T-helper 1 cell treated with Interleukin-12 subunit alpha and Interleukin-12 subunit beta and Interleukin-4 antibody, amounts not matched to agents 30 ng/mL and 1 ng/mL, for 36 hours (primary cell): ENCODE measurements around the gene APBA2. TPM values are rescaled to one million over a fixed set of nuclear protein-coding genes. Genes with fewer than 3 reads are reported as not detected.

Source experiments
- intact Hi-C: fragments of 100-400 bp; cut with micrococcal nuclease; formaldehyde crosslinking; loops from one replicate; pipeline ENCODE4 v1.15.1; 2024
- total RNA-seq: library from RNA; stranded (reverse); gene quantifications from 2 replicates; pipeline ENCODE4 v1.2.3, GENCODE V29; 2022

The APBA2 gene
- total RNA-seq, 1 donor from 2014 or later: 4.4 TPM

DNA sequence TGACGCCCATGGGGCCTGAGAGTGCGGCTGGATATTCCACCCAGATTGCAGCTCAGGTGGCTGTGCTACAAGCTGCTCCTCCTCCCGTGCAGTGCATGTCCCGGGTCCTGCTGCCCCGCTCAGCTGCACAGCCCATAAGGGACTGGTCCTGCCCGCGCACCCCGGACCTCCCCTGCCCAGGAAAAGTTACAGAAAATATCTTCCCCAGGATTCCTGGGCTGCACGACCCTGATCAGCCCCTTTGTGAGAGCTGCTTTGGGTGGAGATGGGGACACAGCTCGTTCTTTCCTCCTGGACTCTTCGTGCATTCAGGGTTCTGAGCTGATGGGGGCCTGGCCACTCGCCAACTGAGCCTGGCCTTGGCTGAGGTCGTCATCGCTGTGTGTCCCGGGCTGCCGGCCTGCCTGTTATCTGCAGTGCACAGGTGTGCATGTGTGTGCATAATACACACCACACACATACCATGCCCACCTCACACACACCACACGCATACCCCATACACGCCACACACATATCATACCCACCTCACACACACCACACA, 28.8 kb downstream of the APBA2 start:
- intact Hi-C loops: no loop called here

DNA sequence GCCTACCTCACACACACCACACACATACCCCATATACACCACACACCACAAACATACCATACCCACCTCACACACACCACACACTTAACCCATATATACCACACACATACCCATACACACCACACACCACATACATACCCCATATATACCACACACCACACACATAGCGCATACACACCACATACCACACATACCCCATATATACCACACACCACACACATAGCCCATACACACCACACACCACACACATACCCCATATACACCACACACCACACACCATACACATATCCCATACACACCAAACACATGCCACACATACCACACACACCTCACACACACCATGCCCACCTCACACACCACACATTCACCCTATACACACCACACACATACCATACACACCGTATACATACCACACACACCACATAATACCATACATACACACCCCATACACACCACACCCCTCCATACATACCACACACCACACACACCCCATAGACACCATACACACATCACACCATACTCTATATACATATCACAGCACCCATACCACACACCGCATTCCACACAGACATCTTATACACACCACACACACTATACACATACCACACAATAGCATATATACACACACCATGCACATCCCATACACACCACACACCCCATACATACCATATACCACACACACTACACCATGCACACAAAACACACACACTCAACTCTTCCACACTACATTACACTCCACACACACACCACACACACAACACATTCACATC, 29.5 kb downstream of the APBA2 start:
- intact Hi-C loops: no loop called here

DNA sequence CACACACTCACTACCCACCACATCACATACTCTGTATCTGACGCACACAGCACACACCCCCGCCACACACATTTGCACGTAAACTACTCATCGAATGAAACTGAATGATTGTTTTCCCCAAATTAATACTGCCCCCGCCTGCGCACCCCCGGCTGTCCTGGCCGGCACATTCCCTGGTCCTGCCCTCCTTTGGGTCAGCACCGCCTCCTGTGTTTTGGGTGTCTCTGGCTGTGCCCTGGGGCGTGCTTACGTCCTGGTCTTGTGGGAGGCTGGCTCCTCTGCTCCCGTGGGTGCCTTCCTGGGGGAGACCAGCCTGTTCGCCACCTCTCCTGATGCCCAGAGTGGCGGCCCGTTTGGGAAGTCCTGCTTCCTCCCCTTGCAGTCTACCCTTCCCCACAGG, 30.2 kb downstream of the APBA2 start:
- intact Hi-C loops: no loop called here

GRCh38 chr15:28917791-28918140, 32.0 kb downstream of the APBA2 start:
- intact Hi-C loops: no loop called here

DNA sequence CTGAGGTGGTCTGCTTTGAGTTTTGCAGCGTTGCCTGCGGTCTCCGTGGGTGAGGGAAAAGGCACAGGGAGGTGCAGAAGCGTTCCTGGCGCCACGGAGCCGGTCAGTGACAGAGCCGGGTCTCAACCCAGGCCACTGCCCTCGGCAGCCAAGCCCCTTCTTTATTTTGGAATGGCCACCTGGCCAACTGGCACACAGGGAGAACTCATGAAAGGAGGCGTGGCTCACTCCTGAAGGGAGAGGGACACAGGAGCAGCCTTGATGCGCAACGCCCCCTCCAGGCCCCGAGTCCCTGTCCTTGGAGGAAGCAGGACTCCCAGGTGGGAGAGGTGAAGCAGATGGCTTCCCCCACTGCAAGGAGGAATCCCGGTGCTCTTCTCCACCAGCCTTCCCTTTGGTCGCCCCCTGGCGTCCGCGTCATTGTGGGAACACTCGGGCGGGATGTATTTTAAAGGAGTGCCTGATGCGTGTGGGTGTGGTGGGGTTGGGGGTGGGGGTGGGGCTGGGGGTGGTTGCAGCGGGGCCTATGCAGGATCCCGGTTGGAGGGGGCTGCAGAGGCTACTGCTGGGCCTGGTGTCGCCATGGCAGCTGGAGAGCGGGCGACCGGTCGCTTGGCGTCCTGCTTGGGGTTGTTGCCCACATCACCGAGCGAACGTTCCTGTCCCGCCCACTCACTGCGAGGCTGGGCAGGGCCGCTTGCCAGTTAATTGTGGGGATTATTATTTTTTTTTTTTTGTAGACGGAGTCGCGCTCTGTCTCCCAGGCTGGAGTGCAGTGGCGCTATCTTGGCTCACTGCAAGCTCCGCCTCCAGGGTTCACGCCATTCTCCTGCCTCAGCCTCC, 32.6 kb downstream of the APBA2 start:
- intact Hi-C loops: no loop called here

- intact Hi-C loops: no loop called here
Observed at GRCh38 chr15:28919201-28919635, 33.4 kb downstream of the APBA2 start.

DNA sequence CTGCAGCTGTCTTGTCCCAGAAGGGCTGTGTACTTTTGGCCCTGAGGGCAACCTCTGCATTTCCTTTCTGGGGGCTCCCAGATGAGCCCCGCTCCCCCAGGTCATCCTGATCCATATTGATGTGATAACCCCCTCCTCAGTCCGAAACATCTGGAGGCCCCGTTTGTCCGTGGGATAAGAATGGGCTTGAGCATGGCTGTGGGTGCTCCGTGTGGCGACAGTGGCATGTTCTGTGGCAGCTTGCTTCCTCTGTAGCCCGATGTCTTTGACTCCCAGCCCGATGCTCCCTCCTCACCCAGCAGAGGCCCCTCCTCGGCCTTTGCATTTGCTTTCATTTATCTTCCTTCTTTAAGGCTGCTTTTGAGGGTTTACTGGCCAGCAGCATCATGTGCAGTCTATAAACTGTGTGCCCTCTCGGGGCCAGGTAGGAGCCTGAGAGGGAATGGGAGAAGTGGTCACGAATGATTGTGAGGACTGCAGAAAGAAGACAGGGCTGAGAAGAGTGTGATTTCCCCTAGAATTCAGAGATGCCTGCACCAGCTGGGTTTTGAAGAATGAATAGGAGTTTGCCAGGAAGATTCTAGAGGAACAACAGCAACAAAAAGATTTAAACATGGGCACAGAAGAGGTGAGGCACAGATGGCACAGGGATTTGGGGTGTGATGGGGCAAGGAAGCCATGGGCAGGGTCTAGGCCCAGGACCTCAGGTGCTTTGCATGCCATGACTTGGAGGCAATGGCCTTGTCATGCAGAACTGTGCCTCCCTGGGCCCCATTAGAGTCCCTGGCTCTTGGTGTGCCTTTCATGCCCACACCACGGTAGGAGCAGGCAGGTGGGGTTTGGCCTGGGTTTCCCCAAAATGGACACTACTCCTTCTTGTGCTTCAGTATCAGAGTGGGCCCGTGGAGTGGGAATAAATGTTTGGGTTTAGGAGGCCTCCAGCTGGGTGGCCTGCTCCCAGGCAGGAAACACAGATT, 34.2 kb downstream of the APBA2 start:
- intact Hi-C loops: no loop called here

- intact Hi-C loops: no loop called here
Observed at GRCh38 chr15:28920781-28921331, 35.1 kb downstream of the APBA2 start.

DNA sequence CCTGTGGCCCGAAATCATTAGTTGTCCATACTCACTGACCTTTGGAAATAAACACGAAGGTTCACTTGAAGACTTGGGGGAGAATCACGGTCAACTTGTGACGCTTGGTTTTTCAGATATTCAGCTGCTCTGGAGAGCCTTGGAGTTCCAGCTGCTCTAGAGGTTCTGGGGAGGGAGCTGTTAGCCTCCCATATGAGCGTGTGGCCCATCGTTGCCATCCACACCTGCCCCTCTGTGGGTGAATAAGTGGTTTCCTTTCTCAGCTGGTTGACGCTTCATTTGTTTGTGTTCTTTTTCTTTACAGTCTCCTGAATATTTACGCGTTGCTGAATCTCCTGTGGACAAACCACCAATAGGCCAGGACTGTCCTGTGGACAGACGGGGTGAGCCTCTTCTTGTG, 35.6 kb downstream of the APBA2 start:
- intact Hi-C loops: no loop called here

- intact Hi-C loops: no loop called here
Observed at GRCh38 chr15:28921919-28922706, 36.3 kb downstream of the APBA2 start.

DNA sequence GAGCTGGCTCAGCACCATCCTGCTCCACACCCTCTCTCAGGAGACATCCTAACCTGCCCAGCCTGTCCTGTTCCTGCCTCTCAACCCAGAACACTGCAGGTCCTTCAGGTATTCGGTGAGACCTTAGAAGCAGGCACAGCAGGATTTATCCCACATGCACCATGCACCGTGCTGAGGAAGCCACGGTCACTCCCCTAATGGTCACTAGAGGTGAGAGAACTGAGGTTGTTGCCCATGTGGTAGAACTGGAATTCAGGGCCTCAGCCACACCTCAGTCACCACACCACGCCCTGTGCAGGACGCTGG, 36.9 kb downstream of the APBA2 start:
- intact Hi-C loops: no loop called here

DNA sequence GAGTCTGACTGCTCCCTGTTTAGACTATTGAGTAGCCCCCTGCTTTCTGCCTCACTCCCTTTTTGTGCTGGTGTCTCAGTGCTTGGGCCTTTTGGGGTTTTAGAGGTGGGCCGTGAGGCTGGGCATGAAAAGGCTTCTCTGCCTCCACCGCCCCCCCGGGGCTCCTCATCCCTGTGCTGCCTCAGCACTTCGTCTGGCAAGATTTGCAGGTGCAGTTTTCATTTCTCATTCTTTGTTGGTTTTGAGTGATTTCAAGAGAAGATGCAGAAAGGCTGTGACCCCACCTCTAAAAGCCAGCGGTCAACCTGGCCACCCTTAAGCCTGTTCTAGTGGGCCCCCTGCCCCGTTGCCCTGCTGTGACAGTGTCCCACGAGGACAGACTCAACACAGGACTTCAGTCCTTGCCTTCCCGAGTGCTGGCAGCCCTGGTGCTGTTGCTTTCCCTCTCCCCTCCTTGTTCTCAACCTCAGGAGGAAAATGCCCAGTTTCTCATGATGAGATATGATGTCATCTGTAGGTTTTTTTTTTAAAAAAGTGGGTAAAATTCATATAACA, 38.0 kb downstream of the APBA2 start:
- intact Hi-C loops: no loop called here

GRCh38 chr15:28927043-28927442, 41.3 kb downstream of the APBA2 start:
- intact Hi-C loops: no loop called here

DNA sequence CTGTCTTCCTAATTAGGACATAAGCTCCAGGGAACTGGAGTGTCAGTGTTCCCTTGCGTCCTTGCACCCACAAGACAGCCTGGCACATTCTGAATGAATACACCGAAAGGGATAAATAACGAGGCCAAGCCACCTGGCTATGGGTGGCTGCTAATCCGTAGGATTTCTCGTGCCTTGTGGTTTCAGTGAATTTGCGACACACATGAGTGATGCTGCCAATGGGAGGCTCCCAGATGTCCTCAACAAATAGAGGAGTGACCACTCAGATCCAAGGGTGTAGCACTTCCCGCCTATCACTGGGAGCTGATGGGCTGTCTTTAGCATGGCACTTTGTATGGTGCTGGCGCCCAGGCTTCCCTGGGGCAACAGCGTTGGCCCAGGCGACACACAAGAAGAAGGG, 43.4 kb downstream of the APBA2 start:
- intact Hi-C loops: no loop called here

DNA sequence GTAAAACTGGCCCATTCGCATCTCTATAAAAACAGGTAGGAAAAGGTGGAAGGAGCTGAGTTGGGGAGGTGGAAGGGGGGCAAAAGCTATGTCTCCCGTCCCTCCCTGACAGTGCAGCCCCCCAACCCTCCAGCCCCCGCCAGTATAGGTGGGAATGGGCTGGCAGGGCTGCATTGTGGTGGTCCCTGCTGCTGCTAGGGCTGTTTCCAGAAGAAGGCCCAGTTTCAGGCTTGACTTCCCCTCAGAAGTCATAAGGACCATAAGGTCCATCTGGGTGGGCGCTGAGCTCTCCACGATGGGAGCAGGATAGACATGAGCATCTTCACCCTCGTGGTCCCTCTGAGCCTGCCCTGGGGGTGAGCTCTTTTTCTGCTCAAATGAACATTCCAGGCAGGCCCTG, 44.2 kb downstream of the APBA2 start:
- intact Hi-C loops: no loop called here

GRCh38 chr15:28930476-28931291, 44.9 kb downstream of the APBA2 start:
- intact Hi-C loops: no loop called here

DNA sequence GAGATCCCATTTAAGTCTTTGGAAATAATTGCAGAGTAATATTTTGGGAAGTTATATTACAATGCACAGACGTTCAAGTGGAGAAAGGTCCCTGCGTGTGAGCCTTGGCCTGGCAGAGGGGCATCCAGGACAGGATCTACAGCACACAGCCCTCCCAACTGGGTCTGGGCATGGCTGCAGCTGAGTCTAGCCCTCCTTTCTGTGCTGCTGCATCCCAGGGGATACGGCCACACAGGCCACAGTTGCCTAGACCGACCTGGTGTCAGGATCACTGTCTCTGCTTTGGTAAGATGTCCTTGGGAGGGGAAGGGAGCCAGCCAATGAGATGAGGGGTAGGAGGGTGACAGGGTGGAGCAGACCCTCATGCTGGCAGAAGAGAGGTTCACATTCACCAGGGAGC, 46.1 kb downstream of the APBA2 start:
- intact Hi-C loops: no loop called here

DNA sequence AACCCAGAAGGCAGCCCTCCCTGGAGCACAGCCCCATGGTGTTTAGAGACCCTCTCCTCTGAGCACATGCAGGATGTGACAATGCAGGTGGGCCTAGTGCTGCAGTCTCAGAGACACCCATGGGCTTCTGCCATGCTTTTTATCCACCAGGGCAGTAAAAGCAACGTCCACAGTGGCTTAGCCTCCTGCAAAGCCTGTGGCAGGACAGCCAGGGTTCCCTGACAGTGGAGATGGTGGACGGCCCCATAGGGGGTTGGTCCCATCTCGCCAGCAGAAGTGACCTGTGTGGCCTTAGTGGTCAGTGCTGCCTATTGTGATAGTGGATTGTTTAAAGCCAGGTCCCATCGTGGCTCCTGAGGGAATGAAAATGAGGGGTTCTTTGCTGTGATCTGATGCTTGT, 46.6 kb downstream of the APBA2 start:
- intact Hi-C loops: no loop called here
